ENCODE data around the gene VSTM4. TPM values are rescaled to one million over a fixed set of nuclear protein-coding genes. Genes with fewer than 3 reads are reported as not detected.

VSTM4 gene
- total RNA-seq, 1 donor from 2014 or later: 19.5 TPM

GRCh38 chr10:49036638-49037037 is 78.7 kb downstream of the VSTM4 start:
- Histone ChIP-seq H3K4me1 (no peaks in the 10 kb centered on the region), H3K27ac (no peak overlapping the region), H3K9me3 (no peaks in the 10 kb centered on the region), H3K27me3 (no peaks in the 10 kb centered on the region), H3K4me3 (no peak overlapping the region), H3K36me3 (no peaks in the 10 kb centered on the region)
- intact Hi-C loops (cut with DNase I): no loop called here
- ATAC-seq (no peak), DNase-seq (no peak)
- no peak for TF ChIP-seq CTCF (IDR thresholded peaks at IDR 0.05)

- intact Hi-C loops (cut with DNase I): no loop called here
- no peak overlapping the region for H3K4me3 ChIP-seq
- no peaks in the 10 kb centered on the region for H3K4me1 ChIP-seq
- no peak for TF ChIP-seq CTCF (IDR thresholded peaks at IDR 0.05)
- H3K27me3 ChIP-seq: no peaks in the 10 kb centered on the region
- no peaks in the 10 kb centered on the region for H3K36me3 ChIP-seq
- no peaks in the 10 kb centered on the region for H3K9me3 ChIP-seq
- H3K27ac ChIP-seq: no peak overlapping the region
- ATAC-seq: no peak
- no peak for DNase-seq
Measured at GRCh38 chr10:49035920-49036319, 79.4 kb downstream of the VSTM4 start.

- H3K4me1 ChIP-seq: no peaks in the 10 kb centered on the region
- no peak for TF ChIP-seq CTCF (IDR thresholded peaks at IDR 0.05)
- DNase-seq (peak; percentile 20), ATAC-seq (no peak)
- no peaks in the 10 kb centered on the region for H3K27me3 ChIP-seq
- H3K36me3 ChIP-seq: no peaks in the 10 kb centered on the region
- no peak overlapping the region for H3K27ac ChIP-seq
- intact Hi-C loops (cut with DNase I): no loop called here
- no peak overlapping the region for H3K4me3 ChIP-seq
- no peaks in the 10 kb centered on the region for H3K9me3 ChIP-seq
Measured at GRCh38 chr10:49034925-49035324, 80.4 kb downstream of the VSTM4 start.

- Histone ChIP-seq H3K4me3 (no peak overlapping the region), H3K4me1 (no peaks in the 10 kb centered on the region), H3K36me3 (no peaks in the 10 kb centered on the region), H3K27ac (no peak overlapping the region), H3K27me3 (no peaks in the 10 kb centered on the region), H3K9me3 (no peaks in the 10 kb centered on the region)
- TF ChIP-seq CTCF (IDR thresholded peaks at IDR 0.05): no peak
- DNase-seq: no peak
- ATAC-seq: no peak
- intact Hi-C loops (cut with DNase I): no loop called here
Measured at GRCh38 chr10:49033939-49034338, 81.4 kb downstream of the VSTM4 start.

GRCh38 chr10:49029666-49030065 is 85.7 kb downstream of the VSTM4 start:
- Histone ChIP-seq H3K4me3 (no peak overlapping the region), H3K36me3 (no peaks in the 10 kb centered on the region), H3K27ac (no peak overlapping the region), H3K27me3 (no peaks in the 10 kb centered on the region), H3K4me1 (peaks cover 3% of the 10 kb centered on the region), H3K9me3 (no peaks in the 10 kb centered on the region)
- ATAC-seq: peak; percentile 33
- intact Hi-C loops (cut with DNase I): no loop called here
- TF ChIP-seq CTCF (IDR thresholded peaks at IDR 0.05): no peak
- no peak for DNase-seq

- intact Hi-C loops (cut with DNase I): no loop called here
Measured at GRCh38 chr10:49028639-49029038, 86.7 kb downstream of the VSTM4 start.

More at GRCh38 chr10:49028639-49029038, 86.7 kb downstream of the VSTM4 start:
- no peaks in the 10 kb centered on the region for H3K27me3 ChIP-seq
- no peaks in the 10 kb centered on the region for H3K9me3 ChIP-seq
- no peak for DNase-seq
- H3K4me3 ChIP-seq: no peak overlapping the region
- peaks cover 3% of the 10 kb centered on the region for H3K4me1 ChIP-seq
- no peak for TF ChIP-seq CTCF (IDR thresholded peaks at IDR 0.05)
- H3K36me3 ChIP-seq: no peaks in the 10 kb centered on the region
- no peak overlapping the region for H3K27ac ChIP-seq
- ATAC-seq: no peak
